HEK293 (cell line): ENCODE results near the gene MAP6.

Source experiments
- CTCF ChIA-PET: fragments of 350-600 bp; formaldehyde crosslinking; extraction: SDS; loops from one replicate; lab custom pipeline; 2021; ENCODE audit warnings: antibody characterized with exemption; lab: Yijun Ruan, JAX
- POLR2A ChIA-PET: fragments of 300-600 bp; formaldehyde crosslinking; extraction: SDS; loops from one replicate; lab custom pipeline; 2020; ENCODE audit warnings: antibody characterized with exemption, inconsistent platforms; lab: Yijun Ruan, JAX
- H3K27ac ChIP-seq: fragments of 200-500 bp; sonication (Bioruptor generic); 2 replicates; pipeline ENCODE4 v1.5.1; 2014; ENCODE audit warnings: low read depth, low read length, control low read depth, inconsistent platforms; ENCODE audit errors: extremely low read depth
- H3K36me3 ChIP-seq, 2 experiments: fragments of 200-500 bp in 1 of 2; sonication (Bioruptor generic) in 1 of 2; 1 replicate in 1 of 2; 2 replicates in 1 of 2; pipeline ENCODE4 v1.5.1; 2014 to 2017; ENCODE audit warnings: inconsistent platforms in 2 of 2, low read length in 2 of 2; ENCODE audit not compliant: control insufficient read depth in 2 of 2, insufficient read depth in 1 of 2
- H3K4me1 ChIP-seq: fragments of 200-500 bp; sonication (Bioruptor generic); 2 replicates; pipeline ENCODE4 v1.5.1; 2014; ENCODE audit warnings: mild to moderate bottlenecking, low read length, inconsistent platforms; ENCODE audit not compliant: control insufficient read depth, insufficient read depth
- H3K4me3 ChIP-seq: 2 replicates; pipeline ENCODE4 v1.5.1; 2011; ENCODE audit warnings: low read depth, mild to moderate bottlenecking, control low read depth, low read length, moderate library complexity
- H3K9me3 ChIP-seq: fragments of 200-500 bp; sonication (Bioruptor generic); 2 replicates; pipeline ENCODE4 v1.5.1; 2014; ENCODE audit warnings: low read depth, low read length, inconsistent platforms; ENCODE audit not compliant: control insufficient read depth, insufficient read depth
- GLIS2 ChIP-seq: fragments of 450-650 bp; formaldehyde crosslinking; IDR thresholded peaks from 2 replicates; pipeline ENCODE4 v1.5.1; 2016; ENCODE audit warnings: missing biosample characterization, missing genetic modification characterization
- KLF16 ChIP-seq: fragments of 450-650 bp; formaldehyde crosslinking; IDR thresholded peaks from 2 replicates; pipeline ENCODE4 v1.5.1; 2017; ENCODE audit warnings: missing biosample characterization, missing genetic modification characterization
- PATZ1 ChIP-seq: fragments of 450-650 bp; formaldehyde crosslinking; IDR thresholded peaks from 2 replicates; pipeline ENCODE4 v1.5.1; 2016; ENCODE audit warnings: missing biosample characterization, missing genetic modification characterization
- REPIN1 ChIP-seq: fragments of 450-650 bp; formaldehyde crosslinking; IDR thresholded peaks from 2 replicates; pipeline ENCODE4 v1.5.1; 2017; ENCODE audit warnings: missing biosample characterization, missing genetic modification characterization, low read depth
- SCRT1 ChIP-seq: fragments of 450-650 bp; formaldehyde crosslinking; IDR thresholded peaks from 2 replicates; pipeline ENCODE4 v1.5.1; 2016; ENCODE audit warnings: missing biosample characterization, missing genetic modification characterization, borderline replicate concordance
- SP7 ChIP-seq: fragments of 450-650 bp; formaldehyde crosslinking; IDR thresholded peaks from 2 replicates; pipeline ENCODE4 v1.5.1; 2016; ENCODE audit warnings: missing biosample characterization, missing genetic modification characterization
- TRIM28 ChIP-seq: IDR thresholded peaks from 2 replicates; pipeline ENCODE4 v1.6.1; 2011; ENCODE audit warnings: low read length, control low read depth, borderline replicate concordance
- WT1 ChIP-seq: fragments of 450-650 bp; formaldehyde crosslinking; IDR thresholded peaks from 2 replicates; pipeline ENCODE4 v1.5.1; 2016; ENCODE audit warnings: missing biosample characterization, missing genetic modification characterization
- ZBTB1 ChIP-seq: fragments of 450-650 bp; formaldehyde crosslinking; IDR thresholded peaks from 2 replicates; pipeline ENCODE4 v1.5.1; 2016; ENCODE audit warnings: missing biosample characterization, missing genetic modification characterization
- ZNF10 ChIP-seq: fragments of 450-650 bp; formaldehyde crosslinking; IDR thresholded peaks from 2 replicates; pipeline ENCODE4 v1.5.1; 2017; ENCODE audit warnings: missing biosample characterization, missing genetic modification characterization
- ZNF169 ChIP-seq: fragments of 450-650 bp; formaldehyde crosslinking; IDR thresholded peaks from 2 replicates; pipeline ENCODE4 v1.5.1; 2016; ENCODE audit warnings: missing biosample characterization, missing genetic modification characterization
- ZNF248 ChIP-seq: fragments of 450-650 bp; formaldehyde crosslinking; IDR thresholded peaks from 2 replicates; pipeline ENCODE4 v1.5.1; 2017; ENCODE audit warnings: missing biosample characterization, missing genetic modification characterization
- ZNF426 ChIP-seq: fragments of 450-650 bp; formaldehyde crosslinking; IDR thresholded peaks from 2 replicates; pipeline ENCODE4 v1.5.1; 2017; ENCODE audit warnings: missing biosample characterization, missing genetic modification characterization, mild to moderate bottlenecking, inconsistent platforms, moderate library complexity
- ZNF488 ChIP-seq: fragments of 450-650 bp; formaldehyde crosslinking; IDR thresholded peaks from 2 replicates; pipeline ENCODE4 v1.5.1; 2016; ENCODE audit warnings: missing biosample characterization, missing genetic modification characterization
- ZNF544 ChIP-seq: fragments of 450-650 bp; formaldehyde crosslinking; IDR thresholded peaks from 2 replicates; pipeline ENCODE4 v1.5.0; 2017; ENCODE audit warnings: missing biosample characterization, missing genetic modification characterization
- ZNF549 ChIP-seq: fragments of 450-650 bp; IDR thresholded peaks from 2 replicates; pipeline ENCODE4 v1.5.1; 2018; ENCODE audit warnings: missing biosample characterization, missing genetic modification characterization, mild to moderate bottlenecking, inconsistent platforms, moderate library complexity
- ZNF558 ChIP-seq: fragments of 450-650 bp; formaldehyde crosslinking; IDR thresholded peaks from 2 replicates; pipeline ENCODE4 v1.5.1; 2016; ENCODE audit warnings: missing biosample characterization, missing genetic modification characterization
- ZNF561 ChIP-seq: fragments of 450-650 bp; IDR thresholded peaks from 2 replicates; pipeline ENCODE4 v1.5.1; 2018; ENCODE audit warnings: missing biosample characterization, missing genetic modification characterization, borderline replicate concordance
- ZNF610 ChIP-seq: fragments of 450-650 bp; formaldehyde crosslinking; IDR thresholded peaks from 2 replicates; pipeline ENCODE4 v1.5.1; 2016; ENCODE audit warnings: missing biosample characterization, missing genetic modification characterization, borderline replicate concordance
- ZNF768 ChIP-seq: fragments of 450-650 bp; formaldehyde crosslinking; IDR thresholded peaks from 2 replicates; pipeline ENCODE4 v1.5.1; 2018; ENCODE audit warnings: missing biosample characterization, mild to moderate bottlenecking, missing genetic modification characterization
- ZNF776 ChIP-seq: fragments of 450-650 bp; formaldehyde crosslinking; IDR thresholded peaks from 2 replicates; pipeline ENCODE4 v1.5.0; 2017; ENCODE audit warnings: missing biosample characterization, missing genetic modification characterization, borderline replicate concordance
- ZSCAN23 ChIP-seq: fragments of 450-650 bp; formaldehyde crosslinking; IDR thresholded peaks from 2 replicates; pipeline ENCODE4 v1.5.1; 2016; ENCODE audit warnings: missing biosample characterization, missing genetic modification characterization

The MAP6 gene

GRCh38 chr11:75632962-75633361 lies 35.9 kb downstream of the MAP6 start:
- CTCF ChIA-PET = interaction anchor here (0.7 kb wide), 1 partner anchor 18 kb away, joined by 3 read pairs; no protein-coding TSS in a partner anchor
- Histone ChIP-seq H3K4me3 (no peak overlapping the region), H3K9me3 (no peaks in the 10 kb centered on the region), H3K36me3 (no peaks in the 10 kb centered on the region), H3K27ac (no peak overlapping the region), H3K4me1 (no peaks in the 10 kb centered on the region)
- POLR2A ChIA-PET = no interaction called here
- TF ChIP-seq ZNF558 (tag by site-specific recombination) (no peak), ZNF426 (tag by site-specific recombination) (no peak), TRIM28 (no peak), REPIN1 (no peak), ZNF768 (no peak), ZBTB1 (tag by site-specific recombination) (no peak), ZNF169 (no peak), ZNF776 (tag by site-specific recombination) (no peak), ZNF610 (no peak), ZNF549 (tag by site-specific recombination) (no peak), ZNF544 (tag by site-specific recombination) (no peak), GLIS2 (no peak), SCRT1 (no peak), PATZ1 (no peak), WT1 (tag by site-specific recombination) (no peak), ZNF561 (tag by site-specific recombination) (no peak), ZSCAN23 (tag by site-specific recombination) (no peak), SP7 (tag by site-specific recombination) (no peak)

- H3K36me3 ChIP-seq = no peaks in the 10 kb centered on the region
- TF ChIP-seq KLF16 (tag by site-specific recombination) = no peak
- no peak for TF ChIP-seq ZNF10
- TF ChIP-seq ZNF248 (tag by site-specific recombination) = no peak
- ChIA-PET POLR2A (no interaction called here), CTCF (interaction anchor here (0.7 kb wide), 1 partner anchor 19 kb away, joined by 3 read pairs; no protein-coding TSS in a partner anchor)
- no peaks in the 10 kb centered on the region for H3K4me1 ChIP-seq
- no peak overlapping the region for H3K27ac ChIP-seq
- no peak overlapping the region for H3K4me3 ChIP-seq
- no peaks in the 10 kb centered on the region for H3K9me3 ChIP-seq
Measured at GRCh38 chr11:75632450-75632849, 36.4 kb downstream of the MAP6 start.

- CTCF ChIA-PET = interaction anchor here (0.6 kb wide), 1 partner anchor 69 kb away, joined by 3 read pairs; no protein-coding TSS in a partner anchor
- POLR2A ChIA-PET = no interaction called here
- TF ChIP-seq ZBTB1 (tag by site-specific recombination) = no peak
- TF ChIP-seq ZNF488 (tag by site-specific recombination) = no peak
- no peak for TF ChIP-seq ZNF549 (tag by site-specific recombination)
- H3K4me1 ChIP-seq = no peaks in the 10 kb centered on the region
- no peaks in the 10 kb centered on the region for H3K9me3 ChIP-seq
- H3K36me3 ChIP-seq = no peaks in the 10 kb centered on the region
- no peak overlapping the region for H3K4me3 ChIP-seq
- no peak overlapping the region for H3K27ac ChIP-seq
Measured at GRCh38 chr11:75631086-75631730, 37.6 kb downstream of the MAP6 start.
